NCI-H1436 (cell line): ENCODE data around the gene RASGRP2.

Source experiments
- DNase-seq: peaks from one replicate; lab custom pipeline; 2025; lab: John Stamatoyannopoulos, UW

RASGRP2 gene

GRCh38 chr11:64739871-64740270 is 4.1 kb downstream of the RASGRP2 start:
- DNase-seq, result no peak

- DNase-seq, result no peak
Observed at GRCh38 chr11:64736654-64737053, 7.3 kb downstream of the RASGRP2 start.

DNA sequence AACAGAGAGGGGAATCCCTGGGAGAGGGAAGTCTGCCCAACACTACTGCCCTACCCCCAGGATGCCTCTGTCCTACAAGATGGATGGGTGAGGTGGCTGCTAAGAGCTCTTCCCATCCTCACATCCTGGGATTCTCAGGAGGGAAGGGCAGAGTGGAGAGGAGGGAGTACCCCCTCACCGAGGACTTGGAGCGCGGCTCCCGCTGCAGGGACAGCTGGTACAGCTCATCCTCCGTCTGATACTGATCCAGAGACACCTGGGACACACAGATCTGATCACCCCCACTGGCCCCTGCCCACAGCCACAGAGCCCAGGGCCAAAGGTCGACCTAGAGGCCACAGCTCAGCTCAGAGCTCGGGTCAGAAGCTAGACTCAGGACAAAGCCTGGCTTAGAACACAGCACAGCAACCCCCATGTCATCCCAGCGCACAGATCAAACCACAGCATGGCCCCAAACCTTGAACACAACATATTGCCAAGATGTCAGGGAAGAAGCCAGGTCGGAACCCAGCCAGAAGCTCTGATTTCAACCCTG is 8.2 kb downstream of the RASGRP2 start:
- DNase-seq, result no peak

GRCh38 chr11:64734811-64735724 is 8.9 kb downstream of the RASGRP2 start:
- DNase-seq, result no peak

DNA sequence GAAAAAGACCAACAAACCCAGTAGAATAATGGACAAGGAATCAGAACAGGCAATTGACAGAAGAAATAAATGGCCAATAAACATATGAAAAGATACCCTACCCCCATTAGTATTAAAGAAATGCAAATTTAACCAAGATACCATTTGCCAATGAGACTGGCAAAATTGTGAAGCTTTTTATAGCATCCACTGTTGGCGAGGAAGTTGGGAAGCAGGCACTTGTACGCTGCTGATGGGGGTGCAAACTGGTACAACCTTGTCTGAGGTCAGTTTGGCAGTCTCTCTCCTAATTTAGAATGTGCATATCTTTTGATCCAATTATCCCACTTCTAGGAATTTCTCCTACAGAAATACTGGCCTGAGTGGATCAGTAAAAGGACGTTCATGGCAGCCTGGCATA is 12.3 kb downstream of the RASGRP2 start:
- no peak for DNase-seq

DNA sequence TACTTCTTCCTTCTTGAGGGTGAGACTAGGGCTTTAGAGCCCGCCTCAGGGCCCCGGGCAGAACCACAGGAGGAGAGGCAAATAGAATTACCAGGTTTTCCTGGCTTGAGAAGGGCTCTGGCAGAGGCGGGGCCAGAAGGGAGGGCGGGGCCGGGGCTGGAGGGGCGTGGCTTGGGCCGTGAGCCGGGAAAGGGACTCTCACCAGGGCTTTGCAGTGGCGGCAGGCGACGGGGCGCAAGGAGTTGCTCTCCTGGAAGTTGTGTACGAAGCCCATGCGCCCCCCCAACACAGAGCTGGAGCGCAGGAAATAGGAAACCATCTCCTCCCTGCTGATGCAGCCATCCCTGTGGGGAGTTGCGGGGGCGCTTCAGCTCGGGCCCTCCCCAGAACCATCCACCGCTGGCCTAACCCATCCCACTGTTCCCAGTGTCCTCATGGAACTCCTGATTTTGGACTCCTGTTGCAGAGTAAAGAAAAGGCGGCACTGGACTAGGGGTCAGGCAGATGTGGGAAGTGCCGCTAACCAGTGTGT is 14.0 kb downstream of the RASGRP2 start:
- DNase-seq, result no peak

GRCh38 chr11:64728757-64729365 is 15.1 kb downstream of the RASGRP2 start:
- no peak for DNase-seq

DNA sequence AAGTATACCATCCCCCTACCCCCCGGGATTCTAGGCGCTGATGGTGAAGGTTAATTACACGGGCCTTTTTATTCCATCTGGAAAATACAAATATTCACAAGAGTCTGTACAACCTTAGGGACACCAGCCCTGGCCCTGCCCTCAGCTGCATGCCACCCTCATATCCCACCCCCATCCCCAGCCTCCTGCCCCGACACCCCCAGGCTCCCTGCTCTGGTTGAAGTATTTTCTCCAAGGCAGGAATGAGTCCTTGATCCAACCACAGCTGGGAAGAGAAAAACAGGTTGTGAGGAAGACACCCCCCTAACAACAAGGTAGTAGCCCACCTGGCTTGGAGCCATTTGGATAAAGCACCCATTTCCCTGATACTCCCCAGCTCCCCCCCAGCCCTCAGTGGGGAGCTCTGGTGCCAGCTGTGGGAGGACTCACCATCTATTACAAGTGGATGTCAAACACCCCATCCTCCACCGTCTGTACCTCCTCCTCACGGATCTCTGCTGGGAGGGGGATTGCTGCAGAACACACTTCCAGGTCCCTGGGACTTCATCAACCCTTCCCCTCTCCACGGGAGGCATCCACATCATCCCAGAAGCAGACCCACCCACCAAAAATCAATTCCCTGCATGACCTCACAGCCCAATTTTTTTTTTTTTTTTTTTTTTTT is 16.9 kb downstream of the RASGRP2 start:
- DNase-seq, result no peak

- DNase-seq, result no peak
Observed at GRCh38 chr11:64726211-64726641, 17.7 kb downstream of the RASGRP2 start.

DNA sequence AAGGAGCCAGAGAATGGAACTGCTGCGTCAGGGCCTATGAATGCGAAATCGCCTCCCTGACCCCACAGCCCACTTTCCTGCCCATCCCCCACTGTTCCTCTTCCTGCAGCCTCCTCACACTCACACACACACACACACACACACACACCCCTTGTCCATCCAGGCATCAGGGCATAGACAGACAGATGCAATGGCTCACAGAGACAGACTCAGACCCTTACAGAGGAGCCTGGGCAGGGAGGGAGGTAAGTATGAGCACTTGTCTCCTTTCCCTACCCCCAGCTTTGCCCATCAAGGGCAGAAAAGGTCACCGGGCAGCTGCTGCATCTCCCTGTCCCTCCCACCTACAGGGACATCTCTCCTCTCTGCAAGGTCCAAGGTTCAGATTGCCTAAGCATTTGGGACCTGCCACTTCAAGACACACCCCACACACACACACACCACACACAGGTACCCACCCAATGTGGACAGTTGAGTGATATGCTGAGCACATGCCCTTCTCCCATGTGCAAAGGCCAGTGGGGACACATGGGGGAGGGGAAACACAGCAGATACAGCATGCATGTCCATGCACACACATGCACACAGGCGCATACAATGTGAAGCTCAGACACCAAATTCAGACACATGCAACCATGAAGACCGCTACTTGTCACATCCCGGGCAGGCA is 18.9 kb downstream of the RASGRP2 start:
- no peak for DNase-seq

- no peak for DNase-seq
Observed at GRCh38 chr11:64723907-64724862, 19.8 kb downstream of the RASGRP2 start.

DNA sequence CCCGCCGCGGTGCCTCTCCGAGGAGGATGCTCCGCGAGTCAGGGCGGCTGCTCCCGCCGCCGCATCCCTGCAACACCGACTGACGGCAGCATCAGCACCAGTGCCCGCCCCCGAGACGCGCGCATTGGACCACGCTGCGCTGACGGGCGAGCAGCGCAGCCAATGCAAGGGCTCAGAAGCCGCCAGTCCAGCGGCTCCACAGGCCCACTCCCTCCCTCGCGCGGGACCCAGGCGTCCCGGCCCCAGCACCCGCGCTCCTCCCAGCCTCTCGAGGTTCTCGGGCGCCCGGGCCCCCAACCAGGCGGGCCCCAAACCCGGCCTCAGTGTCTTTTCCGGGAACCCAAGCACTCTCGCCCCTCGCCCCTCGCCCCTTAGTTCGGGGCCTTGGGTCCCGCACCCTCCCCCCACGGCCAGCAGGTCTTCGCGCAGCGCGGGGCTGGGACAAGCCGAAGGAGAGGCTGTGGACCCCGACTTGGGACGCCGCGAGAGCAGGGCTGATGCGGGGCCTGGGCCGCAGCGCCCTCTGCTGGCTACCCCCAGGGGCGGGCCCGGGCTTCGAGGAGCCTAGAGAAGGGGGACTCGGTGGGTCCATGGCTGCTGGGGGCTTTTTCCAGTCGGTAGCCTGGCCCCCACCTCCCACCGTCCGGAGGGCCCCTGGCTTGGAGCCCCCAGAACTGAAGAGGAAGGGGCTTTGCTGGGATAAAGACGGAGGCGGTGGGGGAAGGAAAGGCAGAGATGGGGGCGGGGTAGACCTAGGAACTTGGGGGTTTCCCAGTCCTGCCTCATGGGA is 20.6 kb downstream of the RASGRP2 start, which contains the start of gene NRXN2:
Gene NRXN2, minus strand, starts transcription at position 81 of the 790 bp plus-strand sequence. CDS start 9,498 bp downstream, outside the sequence.
- peak; percentile 86 for DNase-seq

GRCh38 chr11:64722141-64723065 is 21.5 kb downstream of the RASGRP2 start:
- DNase-seq, result no peak

DNA sequence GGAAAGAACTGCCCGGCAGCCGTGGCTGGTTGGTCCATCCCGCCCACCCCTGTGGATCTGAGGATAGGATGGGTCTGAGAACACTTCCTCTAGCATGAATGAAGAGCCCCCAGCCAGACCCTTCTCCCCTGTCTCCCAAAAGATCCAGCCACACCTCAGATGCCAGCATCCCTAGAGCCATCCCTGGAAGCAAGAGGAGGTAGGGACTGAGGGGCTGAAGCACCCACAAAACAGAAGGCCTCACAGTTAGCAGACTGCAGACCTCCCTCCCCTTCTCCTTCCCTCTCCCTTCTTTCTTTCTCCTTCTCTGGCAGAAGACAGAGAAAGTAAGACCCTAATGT is 22.6 kb downstream of the RASGRP2 start:
- DNase-seq, result no peak

- no peak for DNase-seq
Observed at GRCh38 chr11:64720640-64721358, 23.1 kb downstream of the RASGRP2 start.

GRCh38 chr11:64720167-64720566 is 23.8 kb downstream of the RASGRP2 start:
- DNase-seq, result no peak

- no peak for DNase-seq
Observed at GRCh38 chr11:64719406-64719805, 24.5 kb downstream of the RASGRP2 start.

- DNase-seq, result no peak
Observed at GRCh38 chr11:64718780-64719124, 25.2 kb downstream of the RASGRP2 start.
